Liver (tissue), 9 donors: ENCODE data around the gene SLC7A11. TPM values are rescaled to one million over a fixed set of nuclear protein-coding genes. Genes with fewer than 3 reads are reported as not detected.

Experiments used
- DNase-seq: peaks from one replicate; pipeline ENCODE4 v3.0.0-alpha.2; 2017; ENCODE audit warnings: low spot score
- H3K27ac ChIP-seq, 2 donors: one replicate each; pipeline ENCODE4 v1.7.0; 2013; ENCODE audit warnings: inconsistent platforms in 2 of 2, low read length in 2 of 2, control low read depth in 1 of 2, low read depth in 1 of 2, mild to moderate bottlenecking in 1 of 2
- H3K27me3 ChIP-seq, 4 donors: one replicate each; pipeline versions ENCODE4 v1.6.1 to v1.7.0; 2013; ENCODE audit warnings: low read length in 3 of 4, inconsistent platforms in 1 of 4, mild to moderate bottlenecking in 1 of 4, moderate library complexity in 1 of 4; ENCODE audit not compliant: control insufficient read depth in 4 of 4, insufficient read depth in 4 of 4
- H3K36me3 ChIP-seq, 4 donors: one replicate each; pipeline versions ENCODE4 v1.6.1 to v1.7.0; 2013; ENCODE audit warnings: low read length in 3 of 4, mild to moderate bottlenecking in 3 of 4, low read depth in 1 of 4, moderate library complexity in 1 of 4; ENCODE audit not compliant: control insufficient read depth in 4 of 4, insufficient read depth in 3 of 4
- H3K4me1 ChIP-seq, 4 donors: one replicate each; pipeline versions ENCODE4 v1.6.1 to v1.7.0; 2013; ENCODE audit warnings: low read length in 3 of 4, mild to moderate bottlenecking in 3 of 4, moderate library complexity in 1 of 4; ENCODE audit not compliant: control insufficient read depth in 4 of 4, insufficient read depth in 4 of 4
- H3K4me3 ChIP-seq, 3 donors: one replicate each; pipeline versions ENCODE4 v1.6.1 to v1.7.0; 2013; ENCODE audit warnings: low read length in 3 of 3, control low read depth in 1 of 3, low read depth in 1 of 3, mild to moderate bottlenecking in 1 of 3
- H3K9ac ChIP-seq, 2 donors: one replicate each; pipeline ENCODE4 v1.7.0; 2013; ENCODE audit warnings: low read length in 2 of 2, mild to moderate bottlenecking in 2 of 2, moderate library complexity in 2 of 2, control low read depth in 1 of 2, low read depth in 1 of 2
- H3K9me3 ChIP-seq, 4 donors: one replicate each; pipeline versions ENCODE4 v1.6.1 to v1.7.0; 2013; ENCODE audit warnings: low read length in 3 of 4; ENCODE audit not compliant: control insufficient read depth in 4 of 4
- EGR1 ChIP-seq, 2 donors: IDR thresholded peaks; 2 replicates each; pipeline ENCODE4 v1.6.1; 2016 to 2018; ENCODE audit warnings: antibody characterized with exemption in 2 of 2, low read depth in 2 of 2
- FOXA1 ChIP-seq: IDR thresholded peaks from 2 replicates; pipeline ENCODE4 v1.6.1; 2016; ENCODE audit warnings: antibody characterized with exemption
- FOXA2 ChIP-seq: IDR thresholded peaks from 2 replicates; pipeline ENCODE4 v1.6.1; 2016; ENCODE audit warnings: antibody characterized with exemption
- GABPA ChIP-seq, 2 donors: IDR thresholded peaks in 1 of 2; conservative IDR thresholded peaks in 1 of 2; 2 replicates each; pipeline ENCODE4 v1.6.1; 2016; ENCODE audit warnings: antibody characterized with exemption in 2 of 2, mild to moderate bottlenecking in 1 of 2, moderate library complexity in 1 of 2
- HNF4A ChIP-seq, 2 donors: conservative IDR thresholded peaks; 2 replicates each; pipeline ENCODE4 v1.6.1; 2016; ENCODE audit warnings: antibody characterized with exemption in 2 of 2, mild to moderate bottlenecking in 2 of 2
- HNF4G ChIP-seq: IDR thresholded peaks from 2 replicates; pipeline ENCODE4 v1.6.1; 2016; ENCODE audit warnings: antibody characterized with exemption
- JUND ChIP-seq, 2 donors: IDR thresholded peaks; 2 replicates each; pipeline ENCODE4 v1.6.1; 2016; ENCODE audit warnings: antibody characterized with exemption in 2 of 2
- NR2F2 ChIP-seq: IDR thresholded peaks from 2 replicates; pipeline ENCODE4 v1.6.1; 2016; ENCODE audit warnings: antibody characterized with exemption
- RAD21 ChIP-seq, 2 donors: IDR thresholded peaks; 2 replicates each; pipeline ENCODE4 v1.6.1; 2016; ENCODE audit warnings: antibody characterized with exemption in 2 of 2, mild to moderate bottlenecking in 2 of 2
- RXRA ChIP-seq, 2 donors: IDR thresholded peaks; 2 replicates each; pipeline ENCODE4 v1.6.1; 2017 to 2018; ENCODE audit warnings: antibody characterized with exemption in 2 of 2, mild to moderate bottlenecking in 1 of 2
- SP1 ChIP-seq: IDR thresholded peaks from 2 replicates; pipeline ENCODE4 v1.6.1; 2018; ENCODE audit warnings: antibody characterized with exemption, mild to moderate bottlenecking
- TAF1 ChIP-seq: conservative IDR thresholded peaks from 2 replicates; pipeline ENCODE4 v1.6.1; 2016; ENCODE audit warnings: antibody characterized with exemption, mild to moderate bottlenecking
- YY1 ChIP-seq: IDR thresholded peaks from 2 replicates; pipeline ENCODE4 v1.6.1; 2016; ENCODE audit warnings: antibody characterized with exemption, mild to moderate bottlenecking
- WGBS: extraction: QIAGEN DNeasy Blood & Tissue Kit; methylation state at CpG from one replicate; pipeline ENCODE4 v1.1.7; 2013; 5-methylcytosine and 5-hydroxymethylcytosine counted together
- polyA plus RNA-seq, 2 donors: library from polyadenylated mRNA; stranded (reverse) in 1 of 2; unstranded in 1 of 2; fragments of 200-250 nt in 1 of 2; fragments of >200 nt in 1 of 2; fragmentation: Nextera tagmentation in 1 of 2; extraction: Ambion mirVana in 1 of 2; gene quantifications; one replicate each; pipeline versions ENCODE4 v1.2.1 to v1.2.3, GENCODE V29; 2013 to 2015
- total RNA-seq, 2 donors: library from RNA; depleted of rRNA; stranded (reverse); fragments of >200 nt; gene quantifications; one replicate each; pipeline ENCODE4 v1.2.3, GENCODE V29; 2014
- TF ChIP-seq, protein P1 (sequence below): fragments of 150-350 bp; IDR thresholded peaks from 2 replicates; pipeline ENCODE4 v1.5.1; 2017; ENCODE audit warnings: improper control_type of control experiment, low read depth, low read length; ENCODE audit not compliant: missing input control
- TF ChIP-seq, protein P2 (sequence below): IDR thresholded peaks from 2 replicates; pipeline ENCODE4 v1.6.1; 2016; ENCODE audit warnings: antibody characterized with exemption
- TF ChIP-seq, protein P3 (sequence below): IDR thresholded peaks from 2 replicates; pipeline ENCODE4 v1.6.1; 2016; ENCODE audit warnings: antibody characterized with exemption
- TF ChIP-seq, protein P4 (sequence below): IDR thresholded peaks from 2 replicates; pipeline ENCODE4 v1.6.1; 2016; ENCODE audit warnings: antibody characterized with exemption, mild to moderate bottlenecking
- TF ChIP-seq, protein P5 (sequence below): IDR thresholded peaks from 2 replicates; pipeline ENCODE4 v1.6.1; 2016; ENCODE audit warnings: antibody characterized with exemption
- donor health status: healthy.
- donor health status: healthy.
- donor health status: healthy.
- donor health status: healthy.
- donor health status: healthy.

SLC7A11 gene
- total and polyA plus RNA-seq, 4 donors, result 0.02 to 1.9 (median 0.29) TPM

DNA sequence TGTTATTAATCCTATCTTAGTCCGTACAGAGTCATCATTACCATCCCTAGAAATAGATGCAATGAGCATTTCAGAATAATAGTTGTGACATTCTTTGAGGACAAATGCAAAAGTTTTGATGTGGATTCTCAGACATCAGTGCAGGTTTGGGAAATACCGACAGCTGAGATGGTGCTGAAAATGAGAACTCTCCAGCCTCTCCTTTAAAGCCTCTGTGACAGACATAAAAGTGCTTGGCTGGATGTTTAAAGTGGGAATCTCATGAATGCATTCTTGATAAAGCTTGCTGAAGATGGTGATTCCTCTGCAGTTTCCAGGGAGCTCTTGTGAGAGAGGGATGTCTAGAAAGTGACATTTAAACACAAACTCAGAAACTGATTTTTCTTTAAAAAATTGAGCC is 35.0 kb upstream of the SLC7A11 start:
- WGBS, result 91% methylated on average over 2 of the region's 2 CpGs
- Histone ChIP-seq H3K36me3 (no peaks in the 10 kb centered on the region), H3K9me3 (no peaks in the 10 kb centered on the region), H3K27ac (no peak overlapping the region), H3K4me1 (no peaks in the 10 kb centered on the region), H3K27me3 (no peaks in the 10 kb centered on the region), H3K4me3 (no peak overlapping the region), H3K9ac (no peak overlapping the region)
- TF ChIP-seq, protein P1, sequence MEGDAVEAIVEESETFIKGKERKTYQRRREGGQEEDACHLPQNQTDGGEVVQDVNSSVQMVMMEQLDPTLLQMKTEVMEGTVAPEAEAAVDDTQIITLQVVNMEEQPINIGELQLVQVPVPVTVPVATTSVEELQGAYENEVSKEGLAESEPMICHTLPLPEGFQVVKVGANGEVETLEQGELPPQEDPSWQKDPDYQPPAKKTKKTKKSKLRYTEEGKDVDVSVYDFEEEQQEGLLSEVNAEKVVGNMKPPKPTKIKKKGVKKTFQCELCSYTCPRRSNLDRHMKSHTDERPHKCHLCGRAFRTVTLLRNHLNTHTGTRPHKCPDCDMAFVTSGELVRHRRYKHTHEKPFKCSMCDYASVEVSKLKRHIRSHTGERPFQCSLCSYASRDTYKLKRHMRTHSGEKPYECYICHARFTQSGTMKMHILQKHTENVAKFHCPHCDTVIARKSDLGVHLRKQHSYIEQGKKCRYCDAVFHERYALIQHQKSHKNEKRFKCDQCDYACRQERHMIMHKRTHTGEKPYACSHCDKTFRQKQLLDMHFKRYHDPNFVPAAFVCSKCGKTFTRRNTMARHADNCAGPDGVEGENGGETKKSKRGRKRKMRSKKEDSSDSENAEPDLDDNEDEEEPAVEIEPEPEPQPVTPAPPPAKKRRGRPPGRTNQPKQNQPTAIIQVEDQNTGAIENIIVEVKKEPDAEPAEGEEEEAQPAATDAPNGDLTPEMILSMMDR, result no peak
- no peak for TF ChIP-seq FOXA2
- no peak for TF ChIP-seq SP1
- TF ChIP-seq, protein P2, sequence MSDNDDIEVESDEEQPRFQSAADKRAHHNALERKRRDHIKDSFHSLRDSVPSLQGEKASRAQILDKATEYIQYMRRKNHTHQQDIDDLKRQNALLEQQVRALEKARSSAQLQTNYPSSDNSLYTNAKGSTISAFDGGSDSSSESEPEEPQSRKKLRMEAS, result no peak
- no peak for TF ChIP-seq RAD21 (IDR thresholded peaks at IDR 0.05)
- TF ChIP-seq, protein P3, sequence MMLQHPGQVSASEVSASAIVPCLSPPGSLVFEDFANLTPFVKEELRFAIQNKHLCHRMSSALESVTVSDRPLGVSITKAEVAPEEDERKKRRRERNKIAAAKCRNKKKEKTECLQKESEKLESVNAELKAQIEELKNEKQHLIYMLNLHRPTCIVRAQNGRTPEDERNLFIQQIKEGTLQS, result no peak
- TF ChIP-seq NR2F2, result no peak
- no peak for TF ChIP-seq EGR1 (IDR thresholded peaks at IDR 0.05; ENCODE audit: low read depth in 2 of 2)
- no peak for TF ChIP-seq GABPA (IDR thresholded peaks at IDR 0.05 in 1 of 2, conservative IDR thresholded peaks at IDR 0.05 in 1 of 2)
- no peak for TF ChIP-seq HNF4A (conservative IDR thresholded peaks at IDR 0.05)
- no peak for TF ChIP-seq TAF1
- no peak for TF ChIP-seq RXRA (IDR thresholded peaks at IDR 0.05)
- TF ChIP-seq YY1, result no peak
- TF ChIP-seq HNF4G, result no peak
- TF ChIP-seq, protein P4, sequence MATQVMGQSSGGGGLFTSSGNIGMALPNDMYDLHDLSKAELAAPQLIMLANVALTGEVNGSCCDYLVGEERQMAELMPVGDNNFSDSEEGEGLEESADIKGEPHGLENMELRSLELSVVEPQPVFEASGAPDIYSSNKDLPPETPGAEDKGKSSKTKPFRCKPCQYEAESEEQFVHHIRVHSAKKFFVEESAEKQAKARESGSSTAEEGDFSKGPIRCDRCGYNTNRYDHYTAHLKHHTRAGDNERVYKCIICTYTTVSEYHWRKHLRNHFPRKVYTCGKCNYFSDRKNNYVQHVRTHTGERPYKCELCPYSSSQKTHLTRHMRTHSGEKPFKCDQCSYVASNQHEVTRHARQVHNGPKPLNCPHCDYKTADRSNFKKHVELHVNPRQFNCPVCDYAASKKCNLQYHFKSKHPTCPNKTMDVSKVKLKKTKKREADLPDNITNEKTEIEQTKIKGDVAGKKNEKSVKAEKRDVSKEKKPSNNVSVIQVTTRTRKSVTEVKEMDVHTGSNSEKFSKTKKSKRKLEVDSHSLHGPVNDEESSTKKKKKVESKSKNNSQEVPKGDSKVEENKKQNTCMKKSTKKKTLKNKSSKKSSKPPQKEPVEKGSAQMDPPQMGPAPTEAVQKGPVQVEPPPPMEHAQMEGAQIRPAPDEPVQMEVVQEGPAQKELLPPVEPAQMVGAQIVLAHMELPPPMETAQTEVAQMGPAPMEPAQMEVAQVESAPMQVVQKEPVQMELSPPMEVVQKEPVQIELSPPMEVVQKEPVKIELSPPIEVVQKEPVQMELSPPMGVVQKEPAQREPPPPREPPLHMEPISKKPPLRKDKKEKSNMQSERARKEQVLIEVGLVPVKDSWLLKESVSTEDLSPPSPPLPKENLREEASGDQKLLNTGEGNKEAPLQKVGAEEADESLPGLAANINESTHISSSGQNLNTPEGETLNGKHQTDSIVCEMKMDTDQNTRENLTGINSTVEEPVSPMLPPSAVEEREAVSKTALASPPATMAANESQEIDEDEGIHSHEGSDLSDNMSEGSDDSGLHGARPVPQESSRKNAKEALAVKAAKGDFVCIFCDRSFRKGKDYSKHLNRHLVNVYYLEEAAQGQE, result no peak
- TF ChIP-seq, protein P5, sequence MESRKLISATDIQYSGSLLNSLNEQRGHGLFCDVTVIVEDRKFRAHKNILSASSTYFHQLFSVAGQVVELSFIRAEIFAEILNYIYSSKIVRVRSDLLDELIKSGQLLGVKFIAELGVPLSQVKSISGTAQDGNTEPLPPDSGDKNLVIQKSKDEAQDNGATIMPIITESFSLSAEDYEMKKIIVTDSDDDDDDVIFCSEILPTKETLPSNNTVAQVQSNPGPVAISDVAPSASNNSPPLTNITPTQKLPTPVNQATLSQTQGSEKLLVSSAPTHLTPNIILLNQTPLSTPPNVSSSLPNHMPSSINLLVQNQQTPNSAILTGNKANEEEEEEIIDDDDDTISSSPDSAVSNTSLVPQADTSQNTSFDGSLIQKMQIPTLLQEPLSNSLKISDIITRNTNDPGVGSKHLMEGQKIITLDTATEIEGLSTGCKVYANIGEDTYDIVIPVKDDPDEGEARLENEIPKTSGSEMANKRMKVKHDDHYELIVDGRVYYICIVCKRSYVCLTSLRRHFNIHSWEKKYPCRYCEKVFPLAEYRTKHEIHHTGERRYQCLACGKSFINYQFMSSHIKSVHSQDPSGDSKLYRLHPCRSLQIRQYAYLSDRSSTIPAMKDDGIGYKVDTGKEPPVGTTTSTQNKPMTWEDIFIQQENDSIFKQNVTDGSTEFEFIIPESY, result no peak
- TF ChIP-seq JUND (IDR thresholded peaks at IDR 0.05), result no peak
- no peak for TF ChIP-seq FOXA1
- no peak for DNase-seq
